Lower lobe of right lung (tissue), 2 donors: Measurements from ENCODE around the gene CDC42. TPM values are rescaled to one million over a fixed set of nuclear protein-coding genes. Genes with fewer than 3 reads are reported as not detected.

ENCODE experiments used
- ATAC-seq, 2 donors: fragments of 200-7000 bp; cut with Tn5 transposase; one replicate each; pipeline ENCODE4 v1.9.1; 2020 to 2022; ENCODE audit warnings: mild to moderate bottlenecking in 2 of 2, moderate library complexity in 2 of 2
- DNase-seq: peaks from one replicate; pipeline ENCODE4 v3.0.0-alpha.2; 2020
- H3K27ac ChIP-seq: fragments of 200-600 bp; one replicate; pipeline ENCODE4 v1.8.0; 2022
- H3K27me3 ChIP-seq: fragments of 200-600 bp; one replicate; pipeline ENCODE4 v1.8.0; 2022; ENCODE audit warnings: low read depth
- H3K36me3 ChIP-seq: fragments of 200-600 bp; one replicate; pipeline ENCODE4 v1.8.0; 2022; ENCODE audit warnings: mild to moderate bottlenecking
- H3K4me1 ChIP-seq: fragments of 200-600 bp; one replicate; pipeline ENCODE4 v1.8.0; 2022
- H3K4me3 ChIP-seq: fragments of 200-600 bp; one replicate; pipeline ENCODE4 v1.8.0; 2022; ENCODE audit warnings: mild to moderate bottlenecking
- H3K9me3 ChIP-seq: fragments of 200-600 bp; one replicate; pipeline ENCODE4 v1.8.0; 2022
- CTCF ChIP-seq: fragments of 200-600 bp; IDR thresholded peaks from one replicate; pipeline ENCODE4 v1.8.0; 2022; ENCODE audit warnings: antibody characterized with exemption, mild to moderate bottlenecking
- intact Hi-C: fragments of 100-400 bp; cut with DNase I; formaldehyde crosslinking; loops from one replicate; pipeline ENCODE4 v1.11.0; 2022
- total RNA-seq: library from RNA; stranded (reverse); fragmentation: NEBNext Ultra II Directional; extraction: Animal tissue kit (Norgen Biotek cat#: 25700); gene quantifications from one replicate; pipeline ENCODE4 v1.2.1, GENCODE V29; 2021
- donor health status: DM: no; HTN: yes; CAD: no; lungs with severe emphysema.

CDC42 gene
- total RNA-seq, 1 donor from 2014 or later = 255 TPM

GRCh38 chr1:22122273-22123070, 70.0 kb downstream of the CDC42 start:
- no peak for TF ChIP-seq CTCF
- H3K27ac ChIP-seq = no peak overlapping the region
- no peaks in the 10 kb centered on the region for H3K9me3 ChIP-seq
- DNase-seq (no peak), ATAC-seq (no peak)
- no peak overlapping the region for H3K4me3 ChIP-seq
- H3K4me1 ChIP-seq = peaks cover under 1% of the 10 kb centered on the region
- H3K27me3 ChIP-seq = no peaks in the 10 kb centered on the region
- intact Hi-C loops = no loop called here
- peaks cover 9% of the 10 kb centered on the region for H3K36me3 ChIP-seq

GRCh38 chr1:22123071-22123390, 70.5 kb downstream of the CDC42 start:
- Histone ChIP-seq H3K27me3 (no peaks in the 10 kb centered on the region), H3K9me3 (no peaks in the 10 kb centered on the region), H3K36me3 (peaks cover 9% of the 10 kb centered on the region), H3K27ac (no peak overlapping the region), H3K4me3 (no peak overlapping the region), H3K4me1 (no peaks in the 10 kb centered on the region)
- intact Hi-C loops = no loop called here
- DNase-seq (no peak), ATAC-seq (no peak)
- TF ChIP-seq CTCF = no peak

- H3K36me3 ChIP-seq = peaks cover 9% of the 10 kb centered on the region
- TF ChIP-seq CTCF = no peak
- H3K4me1 ChIP-seq = no peaks in the 10 kb centered on the region
- H3K27ac ChIP-seq = no peak overlapping the region
- no peak overlapping the region for H3K4me3 ChIP-seq
- intact Hi-C loops = no loop called here
- ATAC-seq = no peak
- no peaks in the 10 kb centered on the region for H3K27me3 ChIP-seq
- DNase-seq = no peak
- H3K9me3 ChIP-seq = no peaks in the 10 kb centered on the region
Measured at GRCh38 chr1:22123901-22124404, 71.4 kb downstream of the CDC42 start.

- no peaks in the 10 kb centered on the region for H3K4me1 ChIP-seq
- no peak overlapping the region for H3K27ac ChIP-seq
- TF ChIP-seq CTCF = no peak
- H3K4me3 ChIP-seq = no peak overlapping the region
- H3K27me3 ChIP-seq = no peaks in the 10 kb centered on the region
- DNase-seq = no peak
- H3K9me3 ChIP-seq = no peaks in the 10 kb centered on the region
- H3K36me3 ChIP-seq = peaks cover 6% of the 10 kb centered on the region
- no peak for ATAC-seq
- intact Hi-C loops = no loop called here
Measured at GRCh38 chr1:22124592-22125229, 72.2 kb downstream of the CDC42 start.

- no peak for TF ChIP-seq CTCF
- H3K4me1 ChIP-seq = no peaks in the 10 kb centered on the region
- no peak overlapping the region for H3K27ac ChIP-seq
- no peaks in the 10 kb centered on the region for H3K36me3 ChIP-seq
- H3K27me3 ChIP-seq = no peaks in the 10 kb centered on the region
- intact Hi-C loops = no loop called here
- no peak for DNase-seq
- no peaks in the 10 kb centered on the region for H3K9me3 ChIP-seq
- H3K4me3 ChIP-seq = no peak overlapping the region
- ATAC-seq = no peak
Measured at GRCh38 chr1:22126531-22126930, 74.0 kb downstream of the CDC42 start.
